Neural cell (in vitro differentiated cells): ENCODE measurements around the gene PTTG1IP. TPM values are rescaled to one million over a fixed set of nuclear protein-coding genes. Genes with fewer than 3 reads are reported as not detected.

Experiments used
- H2AFZ ChIP-seq: fragments of 200-600, 300-800 bp; sonication (generic), shearing (Covaris generic); 2 replicates; pipeline ENCODE4 v1.6.0; 2014; ENCODE audit warnings: low read depth, mild to moderate bottlenecking, antibody characterized with exemption, low read length, moderate library complexity
- H3F3A ChIP-seq: fragments of 200-600 bp; shearing (Covaris generic); 2 replicates; pipeline ENCODE4 v1.6.1; 2016; ENCODE audit warnings: mild to moderate bottlenecking, moderate library complexity, mixed read lengths, antibody characterized with exemption, low read length; ENCODE audit not compliant: insufficient read depth, poor library complexity, severe bottlenecking
- H3K27ac ChIP-seq: fragments of 200-600, 300-800 bp; sonication (generic), shearing (Covaris generic); 2 replicates; pipeline ENCODE4 v1.5.1; 2014; ENCODE audit warnings: mild to moderate bottlenecking, low read length, moderate library complexity
- H3K27me3 ChIP-seq: fragments of 300-800, 200-600 bp; sonication (generic), shearing (Covaris generic); 2 replicates; pipeline ENCODE4 v1.6.0; 2014; ENCODE audit warnings: mild to moderate bottlenecking, low read depth, low read length, moderate library complexity; ENCODE audit not compliant: insufficient read depth
- H3K36me3 ChIP-seq: fragments of 300-800, 200-600 bp; sonication (generic), shearing (Covaris generic); 2 replicates; pipeline ENCODE4 v1.5.1; 2014; ENCODE audit warnings: mild to moderate bottlenecking, antibody characterized with exemption, low read length, moderate library complexity; ENCODE audit not compliant: insufficient read depth
- H3K4me2 ChIP-seq: fragments of 300-800, 200-600 bp; sonication (generic), shearing (Covaris generic); 2 replicates; pipeline ENCODE4 v1.6.0; 2014; ENCODE audit warnings: mild to moderate bottlenecking, low read length
- H3K4me3 ChIP-seq: fragments of 300-800, 200-600 bp; sonication (generic), shearing (Covaris generic); 2 replicates; pipeline ENCODE4 v1.5.1; 2014; ENCODE audit warnings: mild to moderate bottlenecking, low read length, moderate library complexity
- H3K79me2 ChIP-seq: fragments of 200-600 bp; shearing (Covaris generic); replicated peaks from 2 replicates; pipeline ENCODE4 v1.6.0; 2014; ENCODE audit warnings: mild to moderate bottlenecking, low read length, moderate library complexity; ENCODE audit not compliant: insufficient read depth
- H3K9ac ChIP-seq: fragments of 300-800, 200-600 bp; sonication (generic), shearing (Covaris generic); 2 replicates; pipeline ENCODE4 v1.6.1; 2016; ENCODE audit warnings: mild to moderate bottlenecking, low read length, mixed read lengths
- H3K9me2 ChIP-seq: fragments of 200-600 bp; shearing (Covaris generic); 2 replicates; pipeline ENCODE4 v1.6.1; 2016; ENCODE audit warnings: mild to moderate bottlenecking, low read length, mixed read lengths; ENCODE audit not compliant: insufficient read depth
- H3K9me3 ChIP-seq: fragments of 200-600, 300-800 bp; sonication (generic), shearing (Covaris generic); 2 replicates; pipeline ENCODE4 v1.6.1; 2016; ENCODE audit warnings: mild to moderate bottlenecking, mixed run types, low read length, moderate library complexity, mixed read lengths
- H4K20me1 ChIP-seq: fragments of 200-600 bp; shearing (Covaris generic); 2 replicates; pipeline ENCODE4 v1.6.1; 2016; ENCODE audit warnings: mild to moderate bottlenecking, mixed run types; ENCODE audit not compliant: insufficient read depth
- CTCF ChIP-seq: fragments of 450-650 bp; IDR thresholded peaks from 2 replicates; pipeline ENCODE4 v1.5.1; 2014; ENCODE audit warnings: antibody characterized with exemption, mild to moderate bottlenecking, moderate library complexity; ENCODE audit not compliant: poor library complexity, severe bottlenecking
- EP300 ChIP-seq: fragments of 450-650 bp; conservative IDR thresholded peaks from 2 replicates; pipeline ENCODE4 v1.6.1; 2014; ENCODE audit warnings: antibody characterized with exemption, mild to moderate bottlenecking, moderate library complexity; ENCODE audit not compliant: poor library complexity, severe bottlenecking
- EZH2 ChIP-seq: fragments of 200-600, 300-800 bp; shearing (Covaris generic), sonication (generic); IDR thresholded peaks from 2 replicates; pipeline ENCODE4 v1.6.1; 2014; ENCODE audit warnings: antibody characterized with exemption, low read length, borderline replicate concordance, mild to moderate bottlenecking; ENCODE audit not compliant: insufficient read depth, poor library complexity, severe bottlenecking
- MXI1 ChIP-seq: fragments of 450-650 bp; conservative IDR thresholded peaks from 2 replicates; pipeline ENCODE4 v1.6.1; 2014; ENCODE audit warnings: antibody characterized with exemption, mild to moderate bottlenecking; ENCODE audit not compliant: poor library complexity, severe bottlenecking
- POLR2AphosphoS5 ChIP-seq: IDR thresholded peaks from 2 replicates; pipeline ENCODE4 v1.6.1; 2012
- RAD21 ChIP-seq: fragments of 450-650 bp; conservative IDR thresholded peaks from 2 replicates; pipeline ENCODE4 v1.6.1; 2014; ENCODE audit warnings: antibody characterized with exemption, mild to moderate bottlenecking, moderate library complexity
- SMC3 ChIP-seq: fragments of 450-650 bp; conservative IDR thresholded peaks from 2 replicates; pipeline ENCODE4 v1.6.1; 2014; ENCODE audit warnings: antibody characterized with exemption, mild to moderate bottlenecking, moderate library complexity; ENCODE audit not compliant: poor library complexity
- TAF1 ChIP-seq: IDR thresholded peaks from 2 replicates; pipeline ENCODE4 v1.6.1; 2012; ENCODE audit warnings: low read depth
- polyA plus RNA-seq: library from polyadenylated mRNA; depleted of rRNA; stranded (reverse); fragments of >200 nt; gene quantifications from 2 replicates; pipeline ENCODE4 v1.2.3, GENCODE V29; 2014
- TF ChIP-seq, protein P1 (sequence below): IDR thresholded peaks from 2 replicates; pipeline ENCODE4 v1.6.1; 2012; ENCODE audit warnings: borderline replicate concordance

PTTG1IP gene
- polyA plus RNA-seq, 1 donor from 2014 or later = 152 TPM

DNA sequence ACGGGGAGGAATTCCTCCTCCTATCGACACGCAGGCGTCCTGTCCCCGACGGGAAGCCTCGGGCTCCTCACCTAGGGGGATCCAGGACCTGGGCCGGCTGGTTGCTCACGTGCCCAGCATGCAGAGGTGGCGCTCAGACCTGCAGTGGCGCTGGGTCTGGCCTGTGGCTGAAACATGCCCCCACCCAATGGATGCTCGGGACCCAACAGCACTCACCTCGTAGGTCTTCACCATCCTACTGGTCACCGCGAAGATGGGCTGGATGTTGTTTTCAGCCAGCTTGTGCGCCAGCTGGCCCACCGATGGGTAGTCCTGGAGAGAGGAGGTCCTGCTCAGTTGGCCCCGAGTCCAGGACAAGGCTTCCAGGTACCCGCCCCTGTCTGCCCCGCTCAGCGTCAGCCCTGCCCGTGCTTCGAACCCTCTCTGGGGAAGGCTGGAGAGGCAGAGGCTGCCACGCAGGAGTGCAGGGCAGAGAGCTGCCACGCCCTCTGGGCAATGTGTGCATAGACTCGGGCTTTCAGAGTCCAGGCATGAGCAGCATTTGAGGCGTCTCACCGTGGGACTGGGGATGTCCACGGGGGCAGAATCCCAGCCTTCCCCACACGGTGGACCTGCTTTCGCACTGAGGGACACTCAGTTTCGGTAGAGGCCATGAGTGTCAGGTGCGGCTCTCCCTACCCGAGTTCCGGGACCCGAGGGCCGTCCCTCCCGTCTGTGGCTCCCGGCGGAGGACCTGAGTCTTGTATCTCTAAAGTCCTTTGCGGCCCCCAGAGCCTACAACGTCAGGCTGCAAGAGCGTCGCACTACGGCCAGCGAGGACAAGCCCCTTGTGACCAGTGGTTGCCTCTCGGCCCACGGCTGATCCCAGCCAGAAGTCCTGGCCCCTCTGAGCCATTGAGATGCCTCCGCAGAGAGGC lies 25.6 kb upstream of the PTTG1IP start:
- TF ChIP-seq EZH2 = no peak
- TF ChIP-seq SMC3 = no peak
- no peak for TF ChIP-seq POLR2AphosphoS5
- TF ChIP-seq, protein P1, sequence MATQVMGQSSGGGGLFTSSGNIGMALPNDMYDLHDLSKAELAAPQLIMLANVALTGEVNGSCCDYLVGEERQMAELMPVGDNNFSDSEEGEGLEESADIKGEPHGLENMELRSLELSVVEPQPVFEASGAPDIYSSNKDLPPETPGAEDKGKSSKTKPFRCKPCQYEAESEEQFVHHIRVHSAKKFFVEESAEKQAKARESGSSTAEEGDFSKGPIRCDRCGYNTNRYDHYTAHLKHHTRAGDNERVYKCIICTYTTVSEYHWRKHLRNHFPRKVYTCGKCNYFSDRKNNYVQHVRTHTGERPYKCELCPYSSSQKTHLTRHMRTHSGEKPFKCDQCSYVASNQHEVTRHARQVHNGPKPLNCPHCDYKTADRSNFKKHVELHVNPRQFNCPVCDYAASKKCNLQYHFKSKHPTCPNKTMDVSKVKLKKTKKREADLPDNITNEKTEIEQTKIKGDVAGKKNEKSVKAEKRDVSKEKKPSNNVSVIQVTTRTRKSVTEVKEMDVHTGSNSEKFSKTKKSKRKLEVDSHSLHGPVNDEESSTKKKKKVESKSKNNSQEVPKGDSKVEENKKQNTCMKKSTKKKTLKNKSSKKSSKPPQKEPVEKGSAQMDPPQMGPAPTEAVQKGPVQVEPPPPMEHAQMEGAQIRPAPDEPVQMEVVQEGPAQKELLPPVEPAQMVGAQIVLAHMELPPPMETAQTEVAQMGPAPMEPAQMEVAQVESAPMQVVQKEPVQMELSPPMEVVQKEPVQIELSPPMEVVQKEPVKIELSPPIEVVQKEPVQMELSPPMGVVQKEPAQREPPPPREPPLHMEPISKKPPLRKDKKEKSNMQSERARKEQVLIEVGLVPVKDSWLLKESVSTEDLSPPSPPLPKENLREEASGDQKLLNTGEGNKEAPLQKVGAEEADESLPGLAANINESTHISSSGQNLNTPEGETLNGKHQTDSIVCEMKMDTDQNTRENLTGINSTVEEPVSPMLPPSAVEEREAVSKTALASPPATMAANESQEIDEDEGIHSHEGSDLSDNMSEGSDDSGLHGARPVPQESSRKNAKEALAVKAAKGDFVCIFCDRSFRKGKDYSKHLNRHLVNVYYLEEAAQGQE = no peak
- no peak for TF ChIP-seq RAD21
- TF ChIP-seq EP300 = no peak
- no peak for TF ChIP-seq CTCF
- no peak for TF ChIP-seq MXI1
- no peak for TF ChIP-seq TAF1

DNA sequence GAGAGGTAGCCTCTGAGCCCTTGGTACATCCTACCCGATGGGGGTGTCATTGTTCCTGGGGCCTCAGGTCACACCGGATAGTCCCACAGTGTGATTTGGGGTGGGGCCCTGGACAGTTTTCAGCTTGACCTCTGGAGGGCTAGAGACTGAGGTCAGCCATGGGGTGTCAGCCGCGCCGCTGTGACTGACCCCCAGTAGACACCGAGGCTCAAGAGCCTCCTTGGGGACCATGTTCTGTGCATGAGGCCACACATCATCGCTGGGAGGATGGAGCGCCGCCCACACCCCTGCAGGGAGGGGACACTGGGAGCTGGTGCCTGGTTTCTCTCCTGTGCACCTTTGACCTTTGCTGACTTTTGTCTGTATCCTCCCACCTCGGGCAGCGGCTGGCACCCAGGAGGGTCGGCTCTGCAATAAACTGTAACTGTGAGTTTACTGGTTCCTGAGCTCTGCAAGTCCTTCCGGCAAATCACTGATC lies 24.6 kb upstream of the PTTG1IP start:
- Histone ChIP-seq H3K9me3 (no peaks in the 10 kb centered on the region), H3K36me3 (no peaks in the 10 kb centered on the region), H3K9ac (no peak overlapping the region), H2AFZ (no peak overlapping the region), H3K4me2 (no peak overlapping the region), H3K9me2 (no peaks in the 10 kb centered on the region), H4K20me1 (no peaks in the 10 kb centered on the region), H3K4me3 (no peak overlapping the region), H3K27me3 (no peaks in the 10 kb centered on the region), H3K27ac (no peak overlapping the region), H3K79me2 (no peaks in the 10 kb centered on the region), H3F3A (no peaks in the 10 kb centered on the region)
- TF ChIP-seq TAF1 = no peak
- no peak for TF ChIP-seq MXI1
- no peak for TF ChIP-seq EP300
- TF ChIP-seq CTCF = no peak
- TF ChIP-seq POLR2AphosphoS5 = no peak
- no peak for TF ChIP-seq RAD21
- TF ChIP-seq SMC3 = no peak
- TF ChIP-seq, protein P1 = no peak
- no peak for TF ChIP-seq EZH2

More for the DNA sequence above, 25.6 kb upstream of the PTTG1IP start:
- no peak overlapping the region for H3K4me3 ChIP-seq
- no peak overlapping the region for H3K9ac ChIP-seq
- no peak overlapping the region for H3K4me2 ChIP-seq
- H3K79me2 ChIP-seq = no peaks in the 10 kb centered on the region
- no peak overlapping the region for H2AFZ ChIP-seq
- H4K20me1 ChIP-seq = no peaks in the 10 kb centered on the region
- H3K9me3 ChIP-seq = no peaks in the 10 kb centered on the region
- no peaks in the 10 kb centered on the region for H3K27me3 ChIP-seq
- H3K27ac ChIP-seq = no peak overlapping the region
- no peaks in the 10 kb centered on the region for H3K36me3 ChIP-seq
- H3K9me2 ChIP-seq = no peaks in the 10 kb centered on the region
- no peaks in the 10 kb centered on the region for H3F3A ChIP-seq
